Right atrium auricular region (tissue), 2 donors: ENCODE data around the gene VPS26C. TPM values are rescaled to one million over a fixed set of nuclear protein-coding genes. Genes with fewer than 3 reads are reported as not detected.

ENCODE experiments used
- DNase-seq: peaks from one replicate; pipeline ENCODE4 v3.0.0-alpha.2; 2019; ENCODE audit warnings: low spot score
- H3K27ac ChIP-seq, 2 donors: fragments of 200-600 bp; sonication (generic); 1 replicate in 1 of 2; 2 replicates in 1 of 2; pipeline ENCODE4 v1.5.1; 2016 to 2019
- H3K27me3 ChIP-seq, 2 donors: fragments of 200-600 bp; sonication (generic); one replicate each; pipeline versions ENCODE4 v1.5.1 to v1.6.0; 2017 to 2019
- H3K36me3 ChIP-seq: fragments of 200-600 bp; sonication (generic); one replicate; pipeline ENCODE4 v1.5.1; 2016
- H3K4me1 ChIP-seq, 2 donors: fragments of 200-600 bp; sonication (generic); one replicate each; pipeline versions ENCODE4 v1.5.1 to v1.6.0; 2017 to 2019
- H3K4me3 ChIP-seq, 2 donors: fragments of 200-600 bp; sonication (generic); 1 replicate in 1 of 2; 2 replicates in 1 of 2; pipeline ENCODE4 v1.5.1; 2017 to 2019; ENCODE audit warnings: mild to moderate bottlenecking in 1 of 2, moderate library complexity in 1 of 2
- H3K9me3 ChIP-seq, 2 donors: fragments of 200-600 bp; sonication (generic); one replicate each; pipeline ENCODE4 v1.5.1; 2019
- CTCF ChIP-seq, 2 donors: fragments of 200-600 bp; sonication (generic); IDR thresholded peaks; one replicate each; pipeline ENCODE4 v1.5.1; 2019; ENCODE audit warnings: antibody characterized with exemption in 2 of 2
- total RNA-seq, 2 donors: library from RNA; depleted of rRNA; stranded (reverse); fragments of >200 nt; gene quantifications; one replicate each; pipeline ENCODE4 v1.1.0, GENCODE V29; 2016

VPS26C gene
- total RNA-seq, 2 donors from 2014 or later = 45.2 to 53.8 TPM

DNA sequence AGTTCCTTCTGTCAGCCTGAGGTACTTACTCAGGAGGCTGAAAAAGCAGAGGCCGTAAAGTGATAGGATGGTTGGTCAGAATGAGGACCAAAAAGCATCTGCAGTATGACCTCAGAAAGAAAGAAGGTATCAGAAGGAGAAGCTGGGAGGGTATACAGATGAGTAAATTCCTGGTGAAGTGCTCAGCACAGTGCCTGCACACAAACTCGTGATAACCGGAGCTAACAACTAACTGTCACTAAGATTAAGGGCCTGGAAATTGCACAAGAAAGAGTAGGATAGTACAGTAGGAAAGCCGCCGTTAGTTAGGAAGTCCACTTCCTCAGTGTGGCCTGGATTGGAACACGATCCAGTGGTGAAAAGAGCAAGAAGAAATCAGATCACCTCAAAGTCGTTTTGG is 62.6 kb downstream of the VPS26C start:
- no peak for TF ChIP-seq CTCF (IDR thresholded peaks at IDR 0.05)
- Histone ChIP-seq H3K4me1 (peaks cover 0 to 30% of the 10 kb centered on the region in 2 donors), H3K9me3 (no peaks in the 10 kb centered on the region), H3K27ac (no peak overlapping the region), H3K4me3 (no peak overlapping the region), H3K27me3 (no peaks in the 10 kb centered on the region), H3K36me3 (peaks cover 35% of the 10 kb centered on the region)
- DNase-seq = no peak

- peaks cover 0 to 13% of the 10 kb centered on the region in 2 donors for H3K4me1 ChIP-seq
- no peaks in the 10 kb centered on the region for H3K27me3 ChIP-seq
- H3K27ac ChIP-seq = no peak overlapping the region
- no peak overlapping the region for H3K4me3 ChIP-seq
- TF ChIP-seq CTCF (IDR thresholded peaks at IDR 0.05) = no peak
- no peak for DNase-seq
- H3K36me3 ChIP-seq = peaks cover 41% of the 10 kb centered on the region
- H3K9me3 ChIP-seq = no peaks in the 10 kb centered on the region
These were observed 64.7 kb downstream of the VPS26C start for GRCh38 chr21:37202221-37203110.

- no peaks in the 10 kb centered on the region for H3K9me3 ChIP-seq
- DNase-seq = no peak
- H3K36me3 ChIP-seq = peaks cover 45% of the 10 kb centered on the region
- no peak for TF ChIP-seq CTCF (IDR thresholded peaks at IDR 0.05)
- no peaks in the 10 kb centered on the region for H3K4me1 ChIP-seq
- no peak overlapping the region for H3K4me3 ChIP-seq
- H3K27me3 ChIP-seq = no peaks in the 10 kb centered on the region
- H3K27ac ChIP-seq = no peak overlapping the region
These were observed 66.3 kb downstream of the VPS26C start for GRCh38 chr21:37200641-37201480.

GRCh38 chr21:37199057-37199924 is 67.8 kb downstream of the VPS26C start:
- H3K4me1 ChIP-seq = no peaks in the 10 kb centered on the region
- H3K27me3 ChIP-seq = no peaks in the 10 kb centered on the region
- no peak overlapping the region for H3K27ac ChIP-seq
- H3K9me3 ChIP-seq = no peaks in the 10 kb centered on the region
- no peak for DNase-seq
- no peak overlapping the region for H3K4me3 ChIP-seq
- peaks cover 45% of the 10 kb centered on the region for H3K36me3 ChIP-seq
- no peak for TF ChIP-seq CTCF (IDR thresholded peaks at IDR 0.05)

DNA sequence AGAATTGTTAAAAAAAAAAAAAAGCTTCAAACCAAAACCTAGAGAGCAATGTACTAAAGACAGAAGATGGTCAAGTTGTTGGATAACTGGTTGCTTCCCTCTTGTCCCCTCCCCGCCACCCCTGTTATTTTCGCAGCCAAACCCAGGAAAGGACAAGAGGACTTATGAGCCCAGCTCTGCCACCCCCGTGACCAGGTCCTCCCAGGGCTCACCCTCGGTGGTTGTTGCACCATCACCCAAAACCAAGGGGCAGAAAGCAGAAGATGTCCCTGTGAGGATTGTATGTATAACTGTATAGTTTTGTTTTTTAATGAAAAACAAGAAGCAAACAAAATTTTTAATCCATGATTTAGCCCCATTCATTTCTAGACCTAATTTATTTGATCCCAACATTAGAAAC is 69.4 kb downstream of the VPS26C start:
- no peak for DNase-seq
- H3K36me3 ChIP-seq = peaks cover 38% of the 10 kb centered on the region
- H3K27me3 ChIP-seq = no peaks in the 10 kb centered on the region
- H3K27ac ChIP-seq = no peak overlapping the region
- no peak for TF ChIP-seq CTCF (IDR thresholded peaks at IDR 0.05)
- H3K9me3 ChIP-seq = no peaks in the 10 kb centered on the region
- H3K4me3 ChIP-seq = no peak overlapping the region
- H3K4me1 ChIP-seq = no peaks in the 10 kb centered on the region
